GM20000 (cell line): Measurements from ENCODE around the gene UBASH3B.

Experiments
- DNase-seq: peaks from one replicate; pipeline ENCODE4 v3.0.0; 2012; ENCODE audit warnings: low spot score
- TF ChIP-seq, protein P1 (sequence below): IDR thresholded peaks from 2 replicates; pipeline ENCODE4 v1.5.1; 2012; ENCODE audit warnings: mild to moderate bottlenecking, control low read depth; ENCODE audit errors: extremely low read depth, missing control alignments

UBASH3B gene

GRCh38 chr11:122670131-122670530, 14.6 kb downstream of the UBASH3B start:
- DNase-seq: no peak
- TF ChIP-seq, protein P1, sequence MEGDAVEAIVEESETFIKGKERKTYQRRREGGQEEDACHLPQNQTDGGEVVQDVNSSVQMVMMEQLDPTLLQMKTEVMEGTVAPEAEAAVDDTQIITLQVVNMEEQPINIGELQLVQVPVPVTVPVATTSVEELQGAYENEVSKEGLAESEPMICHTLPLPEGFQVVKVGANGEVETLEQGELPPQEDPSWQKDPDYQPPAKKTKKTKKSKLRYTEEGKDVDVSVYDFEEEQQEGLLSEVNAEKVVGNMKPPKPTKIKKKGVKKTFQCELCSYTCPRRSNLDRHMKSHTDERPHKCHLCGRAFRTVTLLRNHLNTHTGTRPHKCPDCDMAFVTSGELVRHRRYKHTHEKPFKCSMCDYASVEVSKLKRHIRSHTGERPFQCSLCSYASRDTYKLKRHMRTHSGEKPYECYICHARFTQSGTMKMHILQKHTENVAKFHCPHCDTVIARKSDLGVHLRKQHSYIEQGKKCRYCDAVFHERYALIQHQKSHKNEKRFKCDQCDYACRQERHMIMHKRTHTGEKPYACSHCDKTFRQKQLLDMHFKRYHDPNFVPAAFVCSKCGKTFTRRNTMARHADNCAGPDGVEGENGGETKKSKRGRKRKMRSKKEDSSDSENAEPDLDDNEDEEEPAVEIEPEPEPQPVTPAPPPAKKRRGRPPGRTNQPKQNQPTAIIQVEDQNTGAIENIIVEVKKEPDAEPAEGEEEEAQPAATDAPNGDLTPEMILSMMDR: no peak

DNA sequence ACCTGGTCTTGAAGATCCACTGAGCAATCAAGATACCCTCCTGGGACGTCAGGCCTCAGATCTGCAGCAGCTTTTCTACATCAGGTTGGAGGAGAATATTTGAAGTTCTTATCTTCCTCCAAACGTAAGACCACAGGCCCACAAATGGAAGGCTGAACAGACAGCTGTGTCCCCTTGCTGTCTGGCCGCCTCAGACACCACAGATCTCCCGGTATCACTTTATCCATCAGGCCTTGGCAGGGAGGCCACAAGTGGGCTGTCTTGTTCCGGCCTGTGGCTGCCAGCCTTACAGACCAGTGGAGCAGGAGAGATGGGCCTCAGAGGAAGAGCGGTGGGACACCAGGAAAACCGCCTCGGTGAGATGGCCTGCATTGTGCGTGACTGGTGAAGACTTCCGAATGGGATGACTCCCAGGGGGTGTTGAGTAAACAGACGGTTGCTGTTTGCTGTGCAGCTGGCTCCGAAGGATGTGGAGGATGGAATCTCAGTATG, 15.9 kb downstream of the UBASH3B start:
- TF ChIP-seq, protein P1: no peak
- DNase-seq: no peak

DNA sequence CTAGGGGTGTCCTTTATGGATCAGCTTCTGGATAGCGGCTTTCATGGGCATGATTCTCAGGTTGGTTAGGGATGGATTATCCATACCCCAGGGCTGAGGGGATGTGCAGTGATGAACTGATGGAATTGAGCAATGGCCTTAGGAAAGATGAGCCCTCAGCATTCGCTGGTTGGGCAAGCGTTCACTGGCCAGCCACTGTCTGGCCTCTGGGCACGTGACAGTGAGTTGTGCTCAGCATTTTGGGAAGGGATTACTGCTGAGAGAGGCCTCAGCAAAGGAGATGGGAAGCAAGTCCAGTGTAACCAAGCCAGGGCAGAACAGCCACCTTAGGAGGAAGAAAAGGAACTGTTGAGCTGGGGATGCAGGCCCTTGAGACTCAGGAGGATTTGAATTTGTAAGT, 17.4 kb downstream of the UBASH3B start:
- TF ChIP-seq, protein P1: no peak
- no peak for DNase-seq

GRCh38 chr11:122673701-122674100, 18.2 kb downstream of the UBASH3B start:
- no peak for DNase-seq
- TF ChIP-seq, protein P1: no peak

DNA sequence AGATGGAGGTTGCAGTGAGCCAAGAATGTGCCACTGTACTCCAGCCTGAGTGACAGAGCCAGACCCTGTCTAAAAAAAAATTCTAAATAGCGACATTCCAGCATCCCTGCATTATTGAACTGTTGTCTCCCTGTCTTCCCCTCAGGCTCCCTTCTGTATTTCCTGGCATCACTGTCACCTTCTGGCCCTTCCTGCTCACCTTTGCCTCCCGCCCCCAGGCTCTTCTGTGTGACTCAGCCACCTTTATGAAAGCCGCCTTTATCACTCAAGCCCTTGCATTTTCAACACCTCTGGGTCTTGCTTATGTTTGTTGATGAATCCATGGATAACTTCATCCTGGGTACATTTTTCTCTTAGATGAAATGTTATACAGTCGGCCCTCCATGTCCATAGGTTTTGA, 21.1 kb downstream of the UBASH3B start:
- TF ChIP-seq, protein P1: no peak
- DNase-seq: no peak

DNA sequence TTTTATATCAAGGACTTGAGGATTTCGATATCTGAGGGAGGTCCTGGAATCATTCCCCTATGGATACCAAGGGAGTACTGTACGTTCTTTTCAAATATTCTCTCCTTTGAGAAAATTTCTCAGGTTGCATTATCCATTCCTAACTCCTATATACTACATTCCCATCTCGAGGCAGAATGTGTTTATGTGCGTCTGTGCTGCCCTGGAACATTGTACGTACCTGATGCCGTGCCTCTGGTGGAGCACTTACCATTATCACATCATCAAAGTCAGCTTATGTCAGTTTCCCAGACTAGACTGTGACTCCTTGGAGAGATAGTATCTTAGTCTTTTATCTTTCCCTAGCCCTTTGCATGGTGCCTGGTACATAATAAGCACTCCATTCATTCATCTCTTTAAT, 21.7 kb downstream of the UBASH3B start:
- TF ChIP-seq, protein P1: no peak
- no peak for DNase-seq

DNA sequence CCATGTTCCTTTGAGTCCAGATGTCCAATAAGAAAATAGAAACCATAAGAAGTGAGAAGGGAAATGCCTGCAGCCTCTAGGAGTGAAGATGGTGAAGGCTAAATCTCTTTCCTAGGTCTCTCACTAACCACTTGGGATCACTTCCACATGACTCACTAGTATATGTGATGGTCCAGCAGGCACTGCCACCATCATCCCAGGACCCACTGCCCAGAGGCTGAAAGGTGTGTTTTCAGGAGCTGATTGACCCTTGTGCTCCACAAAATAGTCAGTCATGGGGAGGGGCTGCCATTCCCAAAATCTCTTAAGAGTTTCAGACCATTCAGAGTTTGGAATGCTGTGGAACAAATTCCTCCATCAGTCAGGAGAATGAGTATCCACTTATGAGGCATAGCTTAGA, 22.9 kb downstream of the UBASH3B start:
- TF ChIP-seq, protein P1: no peak
- no peak for DNase-seq
